Glutamatergic neuron (in vitro differentiated cells): ENCODE data around the gene SMAD2. TPM values are rescaled to one million over a fixed set of nuclear protein-coding genes. Genes with fewer than 3 reads are reported as not detected.

ENCODE experiments used
- DNase-seq: peaks from one replicate; pipeline ENCODE4 v3.0.0; 2022
- H3K27ac Mint-ChIP-seq: one replicate; pipeline ENCODE4 v1.8.0; 2020; ENCODE audit warnings: mild to moderate bottlenecking, mixed read lengths, inconsistent platforms; ENCODE audit not compliant: unreplicated experiment
- H3K27me3 Mint-ChIP-seq: one replicate; pipeline ENCODE4 v1.8.0; 2020; ENCODE audit warnings: mild to moderate bottlenecking, moderate library complexity, mixed read lengths, inconsistent platforms; ENCODE audit not compliant: unreplicated experiment
- H3K36me3 Mint-ChIP-seq: one replicate; pipeline ENCODE4 v1.8.0; 2020; ENCODE audit warnings: mild to moderate bottlenecking, mixed read lengths, inconsistent platforms; ENCODE audit not compliant: unreplicated experiment
- H3K4me1 Mint-ChIP-seq: one replicate; pipeline ENCODE4 v1.8.0; 2020; ENCODE audit warnings: mild to moderate bottlenecking, low read depth, mixed read lengths, inconsistent platforms; ENCODE audit not compliant: unreplicated experiment
- H3K4me3 Mint-ChIP-seq: one replicate; pipeline ENCODE4 v1.8.0; 2020; ENCODE audit warnings: mild to moderate bottlenecking, mixed read lengths, inconsistent platforms; ENCODE audit not compliant: unreplicated experiment
- H3K9me3 Mint-ChIP-seq: one replicate; pipeline ENCODE4 v1.8.0; 2020; ENCODE audit warnings: mild to moderate bottlenecking, moderate library complexity, mixed read lengths, inconsistent platforms; ENCODE audit not compliant: unreplicated experiment
- total RNA-seq: library from RNA; stranded (reverse); fragmentation: NEBNext Ultra II Directional; extraction: Animal tissue kit (Norgen Biotek cat#: 25700); gene quantifications from one replicate; pipeline ENCODE4 v1.2.1, GENCODE V29; 2021; ENCODE audit not compliant: unreplicated experiment
- TF ChIP-seq, protein P1 (sequence below): fragments of 200-600 bp; sonication (generic); IDR thresholded peaks from one replicate; pipeline ENCODE4 v1.5.0; 2021; ENCODE audit not compliant: partially characterized antibody, unreplicated experiment

Gene SMAD2
- total RNA-seq, 1 donor from 2014 or later, result 134 TPM

DNA sequence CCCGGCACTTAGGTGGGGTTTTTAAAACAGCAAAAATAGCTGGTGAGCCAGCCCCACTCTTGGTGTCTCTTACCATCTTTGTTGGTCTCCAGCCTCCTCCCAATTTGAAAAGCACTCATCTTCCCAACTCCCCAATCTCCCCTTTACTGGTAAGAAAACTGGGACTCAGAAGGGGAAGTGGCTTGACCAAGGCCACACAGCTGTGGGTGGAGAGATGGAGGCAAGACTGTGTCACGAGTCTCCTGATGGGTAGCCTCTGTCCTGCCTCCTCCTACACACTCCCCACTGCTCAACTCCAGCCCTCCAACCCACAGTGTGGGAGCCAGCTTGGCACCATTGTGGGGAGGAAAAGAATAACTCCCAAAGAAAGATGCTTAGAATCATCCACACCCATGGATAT is 140.4 kb downstream of the SMAD2 start:
- Mint-ChIP-seq H3K36me3 (peaks cover 15% of the 10 kb centered on the region), H3K9me3 (peaks cover 3% of the 10 kb centered on the region), H3K4me3 (no peak overlapping the region), H3K4me1 (no peaks in the 10 kb centered on the region), H3K27me3 (peaks cover 5% of the 10 kb centered on the region), H3K27ac (no peak overlapping the region)
- TF ChIP-seq, protein P1, sequence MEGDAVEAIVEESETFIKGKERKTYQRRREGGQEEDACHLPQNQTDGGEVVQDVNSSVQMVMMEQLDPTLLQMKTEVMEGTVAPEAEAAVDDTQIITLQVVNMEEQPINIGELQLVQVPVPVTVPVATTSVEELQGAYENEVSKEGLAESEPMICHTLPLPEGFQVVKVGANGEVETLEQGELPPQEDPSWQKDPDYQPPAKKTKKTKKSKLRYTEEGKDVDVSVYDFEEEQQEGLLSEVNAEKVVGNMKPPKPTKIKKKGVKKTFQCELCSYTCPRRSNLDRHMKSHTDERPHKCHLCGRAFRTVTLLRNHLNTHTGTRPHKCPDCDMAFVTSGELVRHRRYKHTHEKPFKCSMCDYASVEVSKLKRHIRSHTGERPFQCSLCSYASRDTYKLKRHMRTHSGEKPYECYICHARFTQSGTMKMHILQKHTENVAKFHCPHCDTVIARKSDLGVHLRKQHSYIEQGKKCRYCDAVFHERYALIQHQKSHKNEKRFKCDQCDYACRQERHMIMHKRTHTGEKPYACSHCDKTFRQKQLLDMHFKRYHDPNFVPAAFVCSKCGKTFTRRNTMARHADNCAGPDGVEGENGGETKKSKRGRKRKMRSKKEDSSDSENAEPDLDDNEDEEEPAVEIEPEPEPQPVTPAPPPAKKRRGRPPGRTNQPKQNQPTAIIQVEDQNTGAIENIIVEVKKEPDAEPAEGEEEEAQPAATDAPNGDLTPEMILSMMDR, result no peak
- DNase-seq, result no peak

DNA sequence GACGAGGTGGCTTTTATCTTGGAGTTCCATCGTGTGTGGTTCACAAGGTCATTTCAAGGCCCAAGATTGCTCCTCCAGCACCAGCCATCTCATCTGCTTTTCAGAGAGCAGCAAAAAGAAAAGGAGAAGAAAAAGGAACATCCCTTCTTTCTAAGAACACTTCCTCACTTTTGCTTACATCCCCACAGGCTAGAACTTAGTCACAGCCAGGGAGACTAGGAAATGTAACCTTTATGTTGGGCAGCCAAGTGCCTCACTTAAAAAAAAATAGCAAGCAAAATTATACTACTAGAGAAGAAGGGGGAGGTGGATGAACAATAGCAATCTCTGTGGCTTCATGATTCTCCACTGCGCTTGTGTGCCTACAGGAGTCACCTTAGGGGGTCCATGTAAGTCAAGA is 141.8 kb downstream of the SMAD2 start:
- TF ChIP-seq, protein P1, result no peak
- no peak overlapping the region for H3K27ac Mint-ChIP-seq
- H3K36me3 Mint-ChIP-seq, result peaks cover 26% of the 10 kb centered on the region
- peaks cover 5% of the 10 kb centered on the region for H3K27me3 Mint-ChIP-seq
- no peaks in the 10 kb centered on the region for H3K4me1 Mint-ChIP-seq
- DNase-seq, result no peak
- H3K9me3 Mint-ChIP-seq, result peaks cover 7% of the 10 kb centered on the region
- no peak overlapping the region for H3K4me3 Mint-ChIP-seq

DNA sequence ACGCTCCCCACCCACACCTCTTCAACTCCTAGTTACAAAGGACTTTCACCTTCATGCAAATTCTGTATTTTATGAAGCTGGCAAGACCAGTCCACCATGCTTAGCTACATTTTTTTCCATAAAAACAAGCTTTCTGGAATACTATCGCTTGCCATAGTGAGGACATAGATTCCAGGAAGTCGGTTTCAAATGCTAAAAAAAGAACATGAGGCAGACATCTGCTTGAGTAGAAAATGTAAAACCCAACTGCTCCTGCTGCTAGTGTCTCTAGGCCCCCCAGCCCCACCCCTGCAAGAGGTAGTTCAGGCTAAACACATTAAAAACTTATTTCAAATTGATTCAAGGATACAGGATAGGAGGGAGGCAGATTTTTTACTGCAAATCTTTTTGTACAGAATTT is 148.9 kb downstream of the SMAD2 start:
- Mint-ChIP-seq H3K4me1 (peaks cover 5% of the 10 kb centered on the region), H3K27ac (no peak overlapping the region), H3K27me3 (peaks cover 2% of the 10 kb centered on the region), H3K9me3 (peaks cover 4% of the 10 kb centered on the region), H3K4me3 (no peak overlapping the region), H3K36me3 (peaks cover 23% of the 10 kb centered on the region)
- TF ChIP-seq, protein P1, result no peak
- DNase-seq, result no peak

DNA sequence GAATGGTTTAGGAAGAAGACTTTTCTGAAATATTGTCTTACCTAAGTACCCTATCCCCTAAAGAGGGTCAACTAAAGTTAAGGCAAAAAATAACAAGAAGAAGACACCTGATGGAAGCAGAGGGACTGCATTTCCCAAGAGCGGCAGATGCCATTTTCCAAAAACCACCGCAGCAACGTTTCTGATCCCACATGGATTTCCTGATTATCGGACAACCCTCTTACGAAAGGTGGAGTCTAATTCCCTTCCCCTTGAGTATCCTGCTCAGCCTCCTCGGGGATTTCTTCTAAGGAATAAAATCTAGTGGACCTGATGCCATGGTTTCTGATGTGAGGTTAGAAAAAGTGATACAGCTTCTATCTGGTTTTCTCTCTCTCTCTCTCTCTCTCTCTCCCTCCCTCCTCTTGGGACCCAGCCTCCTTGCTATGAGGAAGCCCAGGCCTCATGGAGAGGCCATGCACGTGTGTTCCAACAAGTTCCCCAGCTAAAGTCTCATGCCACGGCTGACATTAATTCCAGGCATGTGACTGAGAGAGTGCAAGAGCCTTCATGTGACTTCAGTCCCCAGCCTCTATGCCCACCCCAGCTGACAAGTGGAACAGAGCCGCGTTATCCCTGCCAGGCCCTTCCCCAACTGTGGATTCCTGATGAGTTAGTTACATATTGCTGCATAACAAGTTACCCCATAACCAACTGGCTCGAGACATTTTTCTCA is 150.3 kb downstream of the SMAD2 start:
- peaks cover 2% of the 10 kb centered on the region for H3K27me3 Mint-ChIP-seq
- peaks cover 17% of the 10 kb centered on the region for H3K36me3 Mint-ChIP-seq
- TF ChIP-seq, protein P1, result no peak
- H3K4me1 Mint-ChIP-seq, result peaks cover 5% of the 10 kb centered on the region
- no peak overlapping the region for H3K4me3 Mint-ChIP-seq
- H3K27ac Mint-ChIP-seq, result no peak overlapping the region
- no peak for DNase-seq
- peaks cover 6% of the 10 kb centered on the region for H3K9me3 Mint-ChIP-seq

DNA sequence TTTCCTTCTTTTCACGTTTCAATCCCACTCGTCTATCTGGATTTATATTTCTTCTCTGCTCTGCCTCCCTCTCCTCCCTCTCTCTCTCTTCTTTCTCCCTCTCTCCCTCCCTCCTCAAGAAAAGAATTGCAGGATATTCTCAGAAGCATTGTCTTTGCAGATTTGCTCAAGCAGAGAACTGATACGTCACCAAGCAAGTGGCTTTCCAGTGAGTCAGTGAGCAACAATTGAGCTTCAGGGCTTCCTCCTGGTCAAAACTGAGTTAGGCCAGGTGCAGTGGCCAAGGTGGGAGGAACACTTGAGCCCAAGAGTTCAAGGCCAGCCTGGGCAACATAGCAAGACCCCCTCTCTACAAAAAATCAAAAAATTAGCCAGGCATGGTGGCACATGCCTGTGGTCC is 151.1 kb downstream of the SMAD2 start:
- H3K36me3 Mint-ChIP-seq, result peaks cover 13% of the 10 kb centered on the region
- H3K27ac Mint-ChIP-seq, result no peak overlapping the region
- H3K9me3 Mint-ChIP-seq, result peaks cover 6% of the 10 kb centered on the region
- TF ChIP-seq, protein P1, result no peak
- no peak for DNase-seq
- peaks cover 4% of the 10 kb centered on the region for H3K27me3 Mint-ChIP-seq
- no peak overlapping the region for H3K4me3 Mint-ChIP-seq
- peaks cover 5% of the 10 kb centered on the region for H3K4me1 Mint-ChIP-seq
